Activated CD4-positive, alpha-beta T cell treated with anti-CD3 and anti-CD28 coated beads, Interleukin-2, amount 10 ng/mL, durations not matched to agents 24 days and 14 days (primary cell): Measurements from ENCODE around the gene NXPE4. TPM values are rescaled to one million over a fixed set of nuclear protein-coding genes. Genes with fewer than 3 reads are reported as not detected.

Experiments
- DNase-seq: peaks from one replicate; pipeline ENCODE4 v3.0.0; 2022
- H3K27ac Mint-ChIP-seq: one replicate; pipeline ENCODE4 v1.8.0; 2022; ENCODE audit warnings: mild to moderate bottlenecking, mixed read lengths
- H3K27me3 Mint-ChIP-seq: one replicate; pipeline ENCODE4 v1.8.0; 2022; ENCODE audit warnings: mixed read lengths
- H3K36me3 Mint-ChIP-seq: one replicate; pipeline ENCODE4 v1.8.0; 2022; ENCODE audit warnings: low read depth, mild to moderate bottlenecking, mixed read lengths
- H3K4me1 Mint-ChIP-seq: one replicate; pipeline ENCODE4 v1.8.0; 2021; ENCODE audit warnings: mixed read lengths
- H3K4me3 Mint-ChIP-seq: one replicate; pipeline ENCODE4 v1.8.0; 2022; ENCODE audit warnings: mild to moderate bottlenecking, moderate library complexity, mixed read lengths
- H3K9me3 Mint-ChIP-seq: one replicate; pipeline ENCODE4 v1.8.0; 2021; ENCODE audit warnings: mixed read lengths
- intact Hi-C: fragments of 100-400 bp; cut with micrococcal nuclease; formaldehyde crosslinking; loops from one replicate; pipeline ENCODE4 v1.15.1; 2023
- total RNA-seq: library from RNA; stranded (reverse); gene quantifications from 2 replicates; pipeline ENCODE4 v1.2.3, GENCODE V29; 2022

Gene NXPE4
- total RNA-seq, 1 donor from 2014 or later, result not detected

DNA sequence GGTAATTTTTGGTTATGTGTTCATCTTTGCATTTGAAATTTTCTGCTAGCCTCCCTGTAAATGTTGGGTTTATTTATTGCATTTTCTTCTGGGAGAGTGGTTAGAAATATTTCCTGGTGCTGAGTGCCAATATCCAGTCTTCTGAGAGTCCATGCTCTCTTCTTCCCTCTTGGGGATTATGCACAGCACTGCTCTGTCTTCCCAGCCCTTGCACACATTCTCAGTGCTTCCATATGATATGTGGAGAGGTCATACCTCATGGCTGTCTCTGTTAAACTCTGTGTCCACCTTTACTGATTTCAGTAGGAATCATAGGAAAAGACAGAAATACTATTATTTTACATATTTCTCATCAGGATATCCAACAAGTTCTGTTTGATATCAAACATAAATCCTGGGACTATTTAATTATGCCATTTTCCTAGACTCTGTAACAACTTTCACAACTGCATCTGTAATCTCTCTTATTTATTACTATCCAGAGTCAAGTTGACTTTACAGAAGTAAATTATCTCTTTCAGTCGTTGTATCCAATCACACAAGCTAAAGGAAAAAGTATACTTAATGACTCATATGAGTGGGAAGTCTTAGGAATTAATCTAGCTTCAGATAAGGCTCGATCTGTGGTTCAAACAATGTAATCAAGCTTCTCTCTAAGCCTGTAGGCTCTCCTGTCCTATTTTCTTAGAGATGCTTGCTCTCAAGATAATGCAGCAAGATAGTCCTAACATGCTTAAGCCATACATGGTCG is 33.2 kb downstream of the NXPE4 start:
- Mint-ChIP-seq H3K9me3 (no peaks in the 10 kb centered on the region), H3K27ac (no peak overlapping the region), H3K4me3 (no peak overlapping the region), H3K36me3 (no peaks in the 10 kb centered on the region), H3K27me3 (peaks cover 6% of the 10 kb centered on the region), H3K4me1 (peaks cover 3% of the 10 kb centered on the region)
- no peak for DNase-seq
- intact Hi-C loops, result no loop called here

DNA sequence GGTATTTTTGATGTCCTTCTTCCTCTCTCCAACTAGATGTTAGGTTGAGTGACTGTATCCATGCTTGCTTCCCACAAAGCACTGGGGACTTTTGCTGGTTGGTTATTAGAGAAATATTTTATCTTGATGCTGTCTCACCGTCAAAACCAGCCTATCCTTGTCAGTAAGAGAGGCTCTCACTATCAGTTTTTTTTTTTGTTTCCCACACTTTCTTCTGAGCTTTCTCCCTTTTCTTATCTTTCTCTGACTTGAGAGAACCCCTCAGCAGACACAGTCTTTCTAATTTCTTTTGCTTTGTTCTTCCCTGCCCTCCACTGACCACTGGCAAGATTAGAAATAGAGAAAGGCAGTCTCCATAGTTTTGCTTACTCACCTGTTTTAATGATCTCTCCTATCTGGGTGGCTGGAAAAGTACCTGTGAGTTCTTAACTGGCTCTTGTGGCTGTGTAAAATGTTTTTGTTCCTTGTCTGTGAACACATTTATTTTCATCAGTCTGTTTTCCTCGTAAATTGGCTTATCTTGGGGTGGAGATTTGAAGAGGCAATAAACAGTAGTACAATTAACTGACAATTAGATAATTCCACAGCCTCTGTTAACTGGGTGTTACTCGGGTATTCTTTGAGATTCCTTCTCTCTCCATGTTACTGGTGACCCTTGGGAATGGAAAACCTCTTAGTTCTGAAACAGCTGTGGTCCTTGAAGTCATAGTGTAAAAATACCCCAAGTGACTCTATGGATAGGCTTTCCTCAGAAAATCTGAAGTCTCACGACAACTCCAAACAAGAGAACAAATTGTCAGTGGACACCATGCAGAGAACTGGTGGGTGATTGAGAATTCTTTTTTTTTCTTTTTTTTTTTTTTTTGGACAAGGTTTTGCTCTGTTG is 35.9 kb downstream of the NXPE4 start, which contains the start of gene NXPE1:
Gene NXPE1 (minus strand): TSS at position 457 of the 886 bp plus-strand sequence. CDS start 8,680 bp downstream, outside the sequence.
- Mint-ChIP-seq H3K27me3 (peaks cover 7% of the 10 kb centered on the region), H3K9me3 (no peaks in the 10 kb centered on the region), H3K4me3 (no peak within 1 kb of the TSS), H3K4me1 (peaks cover 3% of the 10 kb centered on the region), H3K36me3 (no peaks in the 10 kb centered on the region), H3K27ac (no peak within 1 kb of the TSS)
- DNase-seq, result no peak
- intact Hi-C loops, result no loop called here

DNA sequence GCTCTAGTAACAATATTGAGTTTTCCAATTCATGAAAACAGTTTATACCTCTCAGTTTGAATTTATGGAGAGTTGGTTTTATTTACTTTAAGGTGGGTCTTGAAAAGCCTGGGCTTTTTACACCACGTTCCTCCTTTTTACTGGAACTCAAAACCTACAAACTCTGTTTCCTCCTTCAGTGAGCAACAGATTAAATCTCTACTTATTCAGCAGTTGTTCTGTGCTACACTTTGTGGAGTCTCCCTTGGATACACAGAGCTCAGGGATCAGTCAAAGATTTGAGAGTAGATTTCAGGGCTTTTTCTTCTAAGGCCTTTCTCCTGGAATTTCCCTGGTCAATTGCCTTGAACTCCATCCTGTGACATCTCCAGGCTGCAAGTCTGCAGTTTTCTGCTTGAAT is 39.5 kb downstream of the NXPE4 start:
- Mint-ChIP-seq H3K36me3 (no peaks in the 10 kb centered on the region), H3K9me3 (no peaks in the 10 kb centered on the region), H3K27me3 (peaks cover 10% of the 10 kb centered on the region), H3K4me1 (no peaks in the 10 kb centered on the region), H3K4me3 (no peak overlapping the region), H3K27ac (no peak overlapping the region)
- DNase-seq, result no peak
- intact Hi-C loops, result no loop called here

DNA sequence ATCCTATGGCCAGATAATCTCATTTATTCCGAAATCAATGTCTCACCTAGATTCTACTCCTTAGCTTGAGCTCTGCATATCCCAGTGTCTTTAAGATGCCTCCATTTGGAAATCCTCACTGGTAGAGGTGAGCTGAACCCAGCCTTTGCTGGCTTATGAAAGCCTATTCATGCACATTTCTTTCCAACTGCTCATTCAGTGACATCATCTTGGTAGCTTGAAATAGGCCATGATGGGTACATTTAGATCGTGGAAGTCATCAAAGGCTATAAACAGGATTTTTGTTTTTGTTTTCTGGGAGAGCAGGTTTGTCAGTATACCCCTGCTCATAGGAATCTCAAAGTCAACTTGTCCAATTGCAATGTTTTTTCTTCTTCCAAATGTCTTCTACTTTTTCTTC is 41.9 kb downstream of the NXPE4 start:
- no peak overlapping the region for H3K4me3 Mint-ChIP-seq
- no peak for DNase-seq
- H3K27ac Mint-ChIP-seq, result no peak overlapping the region
- H3K4me1 Mint-ChIP-seq, result no peaks in the 10 kb centered on the region
- H3K36me3 Mint-ChIP-seq, result no peaks in the 10 kb centered on the region
- intact Hi-C loops, result no loop called here
- peaks cover 4% of the 10 kb centered on the region for H3K27me3 Mint-ChIP-seq
- no peaks in the 10 kb centered on the region for H3K9me3 Mint-ChIP-seq

DNA sequence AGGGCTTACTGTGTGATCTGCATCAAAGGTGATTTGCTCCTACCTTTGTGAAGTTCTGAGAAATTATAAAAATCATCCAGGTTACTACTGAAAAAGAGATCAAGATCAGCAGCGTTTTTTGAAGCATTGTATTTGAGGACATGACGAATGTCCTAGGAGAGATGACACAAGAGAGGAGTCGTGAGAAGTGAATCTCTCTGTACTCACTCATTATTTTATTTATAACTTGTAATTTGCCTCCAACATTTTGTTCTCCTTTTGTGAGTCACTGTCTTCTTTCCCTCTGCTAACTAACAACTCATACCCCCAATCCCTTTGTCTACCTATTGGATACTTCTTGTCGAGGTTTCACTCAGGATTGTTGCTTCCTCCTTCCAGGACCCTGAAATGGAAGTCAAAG is 44.5 kb downstream of the NXPE4 start:
- peaks cover 5% of the 10 kb centered on the region for H3K27me3 Mint-ChIP-seq
- no peak overlapping the region for H3K4me3 Mint-ChIP-seq
- no peaks in the 10 kb centered on the region for H3K36me3 Mint-ChIP-seq
- no peak for DNase-seq
- no peak overlapping the region for H3K27ac Mint-ChIP-seq
- no peaks in the 10 kb centered on the region for H3K9me3 Mint-ChIP-seq
- H3K4me1 Mint-ChIP-seq, result no peaks in the 10 kb centered on the region
- intact Hi-C loops, result no loop called here

DNA sequence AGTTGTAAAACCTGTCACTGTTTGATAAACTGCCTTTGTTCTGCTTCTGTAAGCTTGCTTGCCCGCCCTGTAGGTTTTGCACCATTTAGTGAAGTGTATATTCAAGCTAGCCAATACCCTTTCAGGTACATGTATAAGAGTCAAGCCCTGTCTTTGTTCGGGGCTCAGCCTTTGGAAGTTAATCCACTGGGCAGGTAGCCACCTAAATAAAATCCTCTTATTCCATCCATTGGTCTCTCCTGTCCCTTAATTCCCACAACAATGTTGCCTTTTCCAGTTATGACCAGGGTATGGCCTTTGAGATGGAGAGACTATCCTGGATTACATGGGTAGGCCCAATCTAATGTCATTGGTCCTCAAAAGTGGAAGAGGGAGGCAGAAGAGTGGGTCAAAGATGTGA is 69.9 kb downstream of the NXPE4 start:
- intact Hi-C loops, result no loop called here

DNA sequence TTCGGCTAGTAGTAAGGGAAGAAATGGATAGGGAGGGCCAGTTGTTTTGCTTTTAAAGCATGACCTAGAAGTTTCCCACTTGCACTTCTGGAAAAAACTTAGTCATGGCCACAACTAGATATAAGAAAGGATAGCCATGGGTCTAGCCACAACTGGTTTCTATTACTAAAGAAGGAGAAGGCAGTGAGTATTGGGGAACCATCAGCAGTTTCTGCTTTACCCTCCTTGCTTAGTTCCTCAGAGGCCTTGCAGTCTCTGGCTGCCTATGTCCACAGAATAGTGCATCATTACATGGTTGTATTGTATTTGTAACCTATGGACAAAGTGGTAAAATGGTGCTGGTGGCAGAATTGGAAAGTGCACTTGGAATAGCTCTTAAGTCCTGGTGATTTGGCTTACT is 71.5 kb downstream of the NXPE4 start:
- DNase-seq, result peak; percentile 6
- intact Hi-C loops, result no loop called here
- Mint-ChIP-seq H3K4me1 (no peaks in the 10 kb centered on the region), H3K27ac (no peak overlapping the region), H3K4me3 (no peak overlapping the region), H3K9me3 (peaks cover 5% of the 10 kb centered on the region), H3K27me3 (peaks cover 2% of the 10 kb centered on the region), H3K36me3 (no peaks in the 10 kb centered on the region)

More for the DNA sequence above, 69.9 kb downstream of the NXPE4 start:
- no peak overlapping the region for H3K27ac Mint-ChIP-seq
- no peaks in the 10 kb centered on the region for H3K27me3 Mint-ChIP-seq
- peaks cover 5% of the 10 kb centered on the region for H3K9me3 Mint-ChIP-seq
- DNase-seq, result peak; percentile 14
- H3K4me3 Mint-ChIP-seq, result no peak overlapping the region
- H3K4me1 Mint-ChIP-seq, result no peaks in the 10 kb centered on the region
- no peaks in the 10 kb centered on the region for H3K36me3 Mint-ChIP-seq

DNA sequence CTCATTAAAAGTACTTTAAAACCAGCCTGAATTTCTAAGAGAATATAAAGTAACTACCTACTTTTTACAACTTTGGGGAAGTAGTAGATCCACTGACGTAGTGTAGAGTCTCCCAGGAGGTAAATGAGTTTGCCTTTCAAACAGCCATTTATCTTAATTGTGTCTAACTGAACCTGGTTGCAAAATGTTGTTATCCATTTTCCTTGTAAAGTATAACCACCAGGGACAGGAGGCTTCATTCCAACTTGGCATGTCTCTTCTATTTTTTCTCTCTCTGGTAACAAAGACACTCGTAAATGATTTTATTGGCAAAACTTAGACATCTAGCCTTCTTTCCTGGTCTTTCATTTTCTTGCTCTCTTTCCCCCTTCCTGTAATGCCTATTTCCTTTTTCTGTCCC is 72.8 kb downstream of the NXPE4 start:
- intact Hi-C loops, result no loop called here
- peaks cover 2% of the 10 kb centered on the region for H3K27me3 Mint-ChIP-seq
- H3K4me3 Mint-ChIP-seq, result no peak overlapping the region
- DNase-seq, result peak; percentile 11
- H3K9me3 Mint-ChIP-seq, result peaks cover 5% of the 10 kb centered on the region
- H3K27ac Mint-ChIP-seq, result no peak overlapping the region
- H3K4me1 Mint-ChIP-seq, result no peaks in the 10 kb centered on the region
- H3K36me3 Mint-ChIP-seq, result no peaks in the 10 kb centered on the region

Other genes with a start within 250 kb of the NXPE4 start
- 6.4 and 6.8 TPM in 2 replicates for gene C11orf71, start 195.3 kb downstream of the NXPE4 start, total RNA-seq
- gene RBM7, start 195.1 kb downstream of the NXPE4 start, total RNA-seq, result 40.1 and 42.5 TPM in 2 replicates
- gene REXO2, start 156.3 kb downstream of the NXPE4 start, total RNA-seq, result 98.6 and 99.5 TPM in 2 replicates
- not detected in 2 replicates for gene NXPE1, start 35.9 kb downstream of the NXPE4 start, total RNA-seq
- gene NXPE2, start 82.7 kb upstream of the NXPE4 start, total RNA-seq, result not detected in 2 replicates